ENCODE results near the gene ZBTB33.

- TF ChIP-seq NR3C1 (CRISPR knock-in tag; conservative IDR thresholded peaks at IDR 0.05; ENCODE audit: low read depth) (no peak), GTF2I (CRISPR knock-in tag; conservative IDR thresholded peaks at IDR 0.05) (no peak), CTCF (IDR thresholded peaks at IDR 0.05) (no peak), JAZF1 (CRISPR knock-in tag; IDR thresholded peaks at IDR 0.05) (no peak), HMGXB4 (CRISPR knock-in tag; IDR thresholded peaks at IDR 0.05) (no peak), CREB1 (CRISPR knock-in tag; IDR thresholded peaks at IDR 0.05) (no peak)
Observed at GRCh38 chrX:120253784-120254183, 3.2 kb downstream of the ZBTB33 start.
